ENCODE results near the gene ZNF462. TPM values are rescaled to one million over a fixed set of nuclear protein-coding genes. Genes with fewer than 3 reads are reported as not detected.

The ZNF462 gene
- total RNA-seq, 1 donor = 9.8 TPM

DNA sequence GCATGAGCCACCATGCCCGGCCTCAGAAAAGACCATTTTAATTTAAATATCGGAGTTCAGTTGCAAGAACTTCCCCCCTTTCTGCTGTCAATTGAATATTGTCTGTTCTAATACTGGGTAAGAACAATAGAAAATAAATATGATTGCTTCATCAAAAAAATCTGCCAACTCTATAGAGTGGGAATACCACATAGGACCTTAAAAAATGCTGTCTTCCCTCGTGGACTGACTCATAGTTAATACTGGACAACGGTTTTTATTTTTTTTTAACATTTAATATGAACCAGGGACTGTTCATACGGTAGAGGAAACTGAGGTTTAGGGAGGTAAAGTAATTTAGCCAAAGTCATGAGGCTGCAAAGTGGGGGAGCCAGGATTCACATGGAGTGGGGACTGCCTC is 9.7 kb downstream of the ZNF462 start:
- DNase-seq (ENCODE audit: insufficient read length, low spot score, missing footprints) = no peak
- Histone ChIP-seq H3K27ac (ENCODE audit: low read depth, low read length) (no peak overlapping the region), H3K27me3 (ENCODE audit: insufficient read depth, low read length) (no peaks in the 10 kb centered on the region), H4K20me1 (ENCODE audit: insufficient read depth, low read length) (peaks cover 2% of the 10 kb centered on the region), H3K36me3 (ENCODE audit: insufficient read depth, low read length) (no peaks in the 10 kb centered on the region), H3K79me2 (ENCODE audit: insufficient read depth, low read length) (peaks cover 41% of the 10 kb centered on the region), H3K4me2 (ENCODE audit: insufficient read depth, low read length) (no peak overlapping the region), H3K4me3 (ENCODE audit: insufficient read depth, low read length) (no peak overlapping the region), H3K9me3 (ENCODE audit: low read depth, low read length) (no peaks in the 10 kb centered on the region), H2AFZ (ENCODE audit: low read length) (no peak overlapping the region), H3K4me1 (ENCODE audit: insufficient read depth, low read length) (peaks cover 31% of the 10 kb centered on the region)
- TF ChIP-seq, protein P1, sequence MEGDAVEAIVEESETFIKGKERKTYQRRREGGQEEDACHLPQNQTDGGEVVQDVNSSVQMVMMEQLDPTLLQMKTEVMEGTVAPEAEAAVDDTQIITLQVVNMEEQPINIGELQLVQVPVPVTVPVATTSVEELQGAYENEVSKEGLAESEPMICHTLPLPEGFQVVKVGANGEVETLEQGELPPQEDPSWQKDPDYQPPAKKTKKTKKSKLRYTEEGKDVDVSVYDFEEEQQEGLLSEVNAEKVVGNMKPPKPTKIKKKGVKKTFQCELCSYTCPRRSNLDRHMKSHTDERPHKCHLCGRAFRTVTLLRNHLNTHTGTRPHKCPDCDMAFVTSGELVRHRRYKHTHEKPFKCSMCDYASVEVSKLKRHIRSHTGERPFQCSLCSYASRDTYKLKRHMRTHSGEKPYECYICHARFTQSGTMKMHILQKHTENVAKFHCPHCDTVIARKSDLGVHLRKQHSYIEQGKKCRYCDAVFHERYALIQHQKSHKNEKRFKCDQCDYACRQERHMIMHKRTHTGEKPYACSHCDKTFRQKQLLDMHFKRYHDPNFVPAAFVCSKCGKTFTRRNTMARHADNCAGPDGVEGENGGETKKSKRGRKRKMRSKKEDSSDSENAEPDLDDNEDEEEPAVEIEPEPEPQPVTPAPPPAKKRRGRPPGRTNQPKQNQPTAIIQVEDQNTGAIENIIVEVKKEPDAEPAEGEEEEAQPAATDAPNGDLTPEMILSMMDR (IDR thresholded peaks at IDR 0.05; ENCODE audit: extremely low read depth, low read depth, low read length) = no peak

DNA sequence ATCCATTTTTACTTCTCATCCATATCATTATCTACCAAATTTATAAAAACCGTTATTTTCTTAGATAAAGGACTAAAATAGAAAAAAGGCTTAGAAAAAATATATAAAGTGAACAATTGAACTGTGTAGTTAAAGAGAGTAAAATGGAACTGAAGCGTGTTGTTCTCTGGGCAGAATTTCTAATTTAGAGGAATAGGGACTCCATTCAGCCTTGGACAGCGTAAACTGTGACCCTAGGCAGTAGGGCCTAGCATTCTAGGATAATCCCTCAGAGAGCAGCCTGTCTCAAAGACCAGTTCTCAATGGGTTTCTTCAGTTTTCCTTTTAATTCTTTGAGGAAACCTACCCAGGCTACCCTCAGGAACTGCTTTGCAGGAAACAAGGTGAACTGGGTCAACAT is 11.1 kb downstream of the ZNF462 start:
- no peak overlapping the region for H2AFZ ChIP-seq (ENCODE audit: low read length)
- peaks cover 48% of the 10 kb centered on the region for H3K79me2 ChIP-seq (ENCODE audit: insufficient read depth, low read length)
- TF ChIP-seq, protein P1 (IDR thresholded peaks at IDR 0.05; ENCODE audit: extremely low read depth, low read depth, low read length) = no peak
- H3K27ac ChIP-seq (ENCODE audit: low read depth, low read length) = no peak overlapping the region
- H3K36me3 ChIP-seq (ENCODE audit: insufficient read depth, low read length) = no peaks in the 10 kb centered on the region
- H3K4me2 ChIP-seq (ENCODE audit: insufficient read depth, low read length) = no peak overlapping the region
- no peaks in the 10 kb centered on the region for H3K27me3 ChIP-seq (ENCODE audit: insufficient read depth, low read length)
- DNase-seq (ENCODE audit: insufficient read length, low spot score, missing footprints) = no peak
- H3K4me1 ChIP-seq (ENCODE audit: insufficient read depth, low read length) = peaks cover 25% of the 10 kb centered on the region
- H4K20me1 ChIP-seq (ENCODE audit: insufficient read depth, low read length) = peaks cover 2% of the 10 kb centered on the region
- H3K4me3 ChIP-seq (ENCODE audit: insufficient read depth, low read length) = no peak overlapping the region
- H3K9me3 ChIP-seq (ENCODE audit: low read depth, low read length) = no peaks in the 10 kb centered on the region

DNA sequence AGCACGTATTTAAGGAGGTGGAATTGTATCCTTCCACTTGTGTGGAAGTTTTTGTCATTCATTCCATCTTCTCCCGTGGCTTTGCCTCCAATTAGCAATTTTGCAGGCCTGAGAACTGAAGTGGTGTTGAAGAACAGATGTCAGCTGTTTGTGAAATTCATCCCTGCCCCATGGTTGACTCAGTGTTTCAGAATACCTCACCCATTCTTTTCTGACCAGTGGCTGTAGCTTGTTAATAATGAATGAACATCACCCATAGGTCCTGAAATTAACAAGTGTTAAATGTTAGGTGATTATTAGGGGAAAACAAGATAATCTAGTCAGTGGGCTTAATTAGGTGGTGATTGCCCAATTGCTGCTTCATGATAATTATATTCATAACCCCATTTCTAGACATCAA is 11.7 kb downstream of the ZNF462 start:
- Histone ChIP-seq H3K4me3 (ENCODE audit: insufficient read depth, low read length) (no peak overlapping the region), H3K4me2 (ENCODE audit: insufficient read depth, low read length) (no peak overlapping the region), H4K20me1 (ENCODE audit: insufficient read depth, low read length) (peaks cover 6% of the 10 kb centered on the region), H3K9me3 (ENCODE audit: low read depth, low read length) (no peaks in the 10 kb centered on the region), H3K27ac (ENCODE audit: low read depth, low read length) (no peak overlapping the region), H3K27me3 (ENCODE audit: insufficient read depth, low read length) (no peaks in the 10 kb centered on the region), H3K4me1 (ENCODE audit: insufficient read depth, low read length) (peaks cover 25% of the 10 kb centered on the region), H3K79me2 (ENCODE audit: insufficient read depth, low read length) (peaks cover 48% of the 10 kb centered on the region), H2AFZ (ENCODE audit: low read length) (no peak overlapping the region), H3K36me3 (ENCODE audit: insufficient read depth, low read length) (no peaks in the 10 kb centered on the region)
- no peak for DNase-seq (ENCODE audit: insufficient read length, low spot score, missing footprints)
- TF ChIP-seq, protein P1 (IDR thresholded peaks at IDR 0.05; ENCODE audit: extremely low read depth, low read depth, low read length) = no peak

DNA sequence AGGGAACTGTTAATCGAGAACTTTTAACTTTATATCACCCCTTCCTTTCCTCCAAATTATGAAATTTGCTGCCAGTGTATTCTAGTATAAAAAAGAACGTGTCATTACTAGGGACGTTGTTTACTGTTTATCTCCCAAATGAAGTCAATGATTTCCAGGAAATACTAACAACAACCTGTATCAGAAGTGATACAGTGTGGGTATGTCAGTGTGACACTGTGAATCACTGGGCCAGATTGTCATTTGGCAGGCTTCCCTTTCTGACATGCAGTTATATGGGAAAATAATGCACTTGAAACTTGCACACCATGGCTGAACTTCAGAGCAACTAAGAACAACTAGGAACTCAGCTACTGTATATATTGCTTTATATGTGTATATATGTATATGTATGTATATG is 12.6 kb downstream of the ZNF462 start:
- peaks cover 34% of the 10 kb centered on the region for H3K4me1 ChIP-seq (ENCODE audit: insufficient read depth, low read length)
- H3K4me3 ChIP-seq (ENCODE audit: insufficient read depth, low read length) = no peak overlapping the region
- no peak for DNase-seq (ENCODE audit: insufficient read length, low spot score, missing footprints)
- no peak overlapping the region for H3K4me2 ChIP-seq (ENCODE audit: insufficient read depth, low read length)
- H2AFZ ChIP-seq (ENCODE audit: low read length) = no peak overlapping the region
- H3K79me2 ChIP-seq (ENCODE audit: insufficient read depth, low read length) = peaks cover 42% of the 10 kb centered on the region
- peaks cover 6% of the 10 kb centered on the region for H4K20me1 ChIP-seq (ENCODE audit: insufficient read depth, low read length)
- H3K27me3 ChIP-seq (ENCODE audit: insufficient read depth, low read length) = no peaks in the 10 kb centered on the region
- no peaks in the 10 kb centered on the region for H3K9me3 ChIP-seq (ENCODE audit: low read depth, low read length)
- H3K36me3 ChIP-seq (ENCODE audit: insufficient read depth, low read length) = no peaks in the 10 kb centered on the region
- TF ChIP-seq, protein P1 (IDR thresholded peaks at IDR 0.05; ENCODE audit: extremely low read depth, low read depth, low read length) = no peak
- no peak overlapping the region for H3K27ac ChIP-seq (ENCODE audit: low read depth, low read length)
